ENCODE results near the gene FGF22.

Gene FGF22

GRCh38 chr19:653425-653824, 13.7 kb downstream of the FGF22 start:
- Histone ChIP-seq H3K4me3 (no peak overlapping the region), H3K9me3 (no peaks in the 10 kb centered on the region), H3K27me3 (no peaks in the 10 kb centered on the region), H3K27ac (no peak overlapping the region), H3K4me1 (peaks cover 0 to 18% (median 11%) of the 10 kb centered on the region in 4 donors), H3K36me3 (peaks cover 21 to 72% (median 53%) of the 10 kb centered on the region in 3 donors)
- DNase-seq = no peak
- TF ChIP-seq, protein P1, sequence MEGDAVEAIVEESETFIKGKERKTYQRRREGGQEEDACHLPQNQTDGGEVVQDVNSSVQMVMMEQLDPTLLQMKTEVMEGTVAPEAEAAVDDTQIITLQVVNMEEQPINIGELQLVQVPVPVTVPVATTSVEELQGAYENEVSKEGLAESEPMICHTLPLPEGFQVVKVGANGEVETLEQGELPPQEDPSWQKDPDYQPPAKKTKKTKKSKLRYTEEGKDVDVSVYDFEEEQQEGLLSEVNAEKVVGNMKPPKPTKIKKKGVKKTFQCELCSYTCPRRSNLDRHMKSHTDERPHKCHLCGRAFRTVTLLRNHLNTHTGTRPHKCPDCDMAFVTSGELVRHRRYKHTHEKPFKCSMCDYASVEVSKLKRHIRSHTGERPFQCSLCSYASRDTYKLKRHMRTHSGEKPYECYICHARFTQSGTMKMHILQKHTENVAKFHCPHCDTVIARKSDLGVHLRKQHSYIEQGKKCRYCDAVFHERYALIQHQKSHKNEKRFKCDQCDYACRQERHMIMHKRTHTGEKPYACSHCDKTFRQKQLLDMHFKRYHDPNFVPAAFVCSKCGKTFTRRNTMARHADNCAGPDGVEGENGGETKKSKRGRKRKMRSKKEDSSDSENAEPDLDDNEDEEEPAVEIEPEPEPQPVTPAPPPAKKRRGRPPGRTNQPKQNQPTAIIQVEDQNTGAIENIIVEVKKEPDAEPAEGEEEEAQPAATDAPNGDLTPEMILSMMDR (IDR thresholded peaks at IDR 0.05) = no peak
- intact Hi-C loops (cut with DNase I; ENCODE audit: low total_unique reads) = no loop called here

GRCh38 chr19:655691-656090, 16.0 kb downstream of the FGF22 start:
- DNase-seq = no peak
- Histone ChIP-seq H3K4me1 (peaks cover 0 to 41% (median 33%) of the 10 kb centered on the region in 4 donors), H3K9me3 (no peaks in the 10 kb centered on the region), H3K4me3 (no peak overlapping the region), H3K36me3 (peaks cover 8 to 49% (median 31%) of the 10 kb centered on the region in 3 donors), H3K27me3 (no peaks in the 10 kb centered on the region), H3K27ac (no peak overlapping the region)
- TF ChIP-seq, protein P1 (IDR thresholded peaks at IDR 0.05) = no peak
- intact Hi-C loops (cut with DNase I; ENCODE audit: low total_unique reads) = no loop called here

GRCh38 chr19:656751-657559, 17.3 kb downstream of the FGF22 start:
- no peak overlapping the region for H3K27ac ChIP-seq

GRCh38 chr19:657611-658010, 17.9 kb downstream of the FGF22 start:
- Histone ChIP-seq H3K9me3 (no peaks in the 10 kb centered on the region), H3K4me3 (no peak overlapping the region), H3K36me3 (peaks cover 0 to 30% (median 12%) of the 10 kb centered on the region in 3 donors), H3K27me3 (no peaks in the 10 kb centered on the region), H3K4me1 (peaks cover 0 to 58% (median 47%) of the 10 kb centered on the region in 4 donors), H3K27ac (no peak overlapping the region)
- DNase-seq = no peak
- intact Hi-C loops (cut with DNase I; ENCODE audit: low total_unique reads) = no loop called here
- TF ChIP-seq, protein P1 (IDR thresholded peaks at IDR 0.05) = no peak

More at GRCh38 chr19:656751-657559, 17.3 kb downstream of the FGF22 start:
- Histone ChIP-seq H3K4me3 (no peak overlapping the region), H3K4me1 (peaks cover 0 to 53% (median 45%) of the 10 kb centered on the region in 4 donors), H3K9me3 (no peaks in the 10 kb centered on the region), H3K36me3 (peaks cover 0 to 37% (median 18%) of the 10 kb centered on the region in 3 donors), H3K27me3 (no peaks in the 10 kb centered on the region)
- TF ChIP-seq, protein P1 (IDR thresholded peaks at IDR 0.05) = no peak
- DNase-seq = no peak
- intact Hi-C loops (cut with DNase I; ENCODE audit: low total_unique reads) = no loop called here

DNA sequence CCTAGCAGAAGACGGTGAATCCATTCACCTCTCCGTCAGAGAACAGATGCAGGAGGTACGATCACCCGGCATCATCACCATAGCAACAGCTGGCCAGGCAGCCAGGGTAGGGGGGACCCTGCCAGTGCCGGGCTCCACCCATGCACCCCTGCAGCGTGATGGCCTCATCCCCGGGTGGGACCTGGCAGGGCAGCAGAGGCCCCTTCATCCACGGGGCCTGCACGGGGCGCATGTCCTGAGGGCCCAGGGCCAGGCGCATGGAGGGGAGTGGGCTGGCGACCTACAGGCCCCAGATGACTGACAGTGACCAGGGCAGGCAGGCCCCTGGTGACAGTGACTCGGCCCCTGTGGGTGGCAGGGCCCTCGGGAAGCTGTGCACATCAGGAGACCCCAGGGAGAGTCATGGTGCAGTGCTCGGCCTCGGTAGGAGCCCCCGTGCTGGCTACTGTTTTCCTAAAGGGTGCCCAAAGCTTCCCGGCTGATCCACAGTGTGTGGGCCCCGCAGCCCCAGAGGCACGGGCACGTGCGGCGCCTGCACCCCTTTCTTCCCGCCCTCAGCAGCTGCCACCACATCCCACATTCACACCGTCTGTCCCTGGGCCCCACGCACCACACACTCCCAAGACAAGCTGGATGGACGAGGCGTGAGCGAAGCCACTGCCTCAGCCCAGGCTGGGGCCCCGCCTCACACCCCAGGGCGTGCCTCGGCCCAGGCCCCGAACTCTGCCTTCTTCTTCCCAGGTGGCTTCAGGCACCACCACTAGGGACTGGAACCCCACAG, 18.6 kb downstream of the FGF22 start:
- Histone ChIP-seq H3K9me3 (no peaks in the 10 kb centered on the region), H3K4me1 (peaks cover 0 to 58% (median 47%) of the 10 kb centered on the region in 4 donors), H3K27me3 (no peaks in the 10 kb centered on the region), H3K4me3 (no peak overlapping the region), H3K36me3 (peaks cover 0 to 24% (median 10%) of the 10 kb centered on the region in 3 donors), H3K27ac (no peak overlapping the region)
- intact Hi-C loops (cut with DNase I; ENCODE audit: low total_unique reads) = no loop called here
- no peak for DNase-seq
- TF ChIP-seq, protein P1 (IDR thresholded peaks at IDR 0.05) = no peak

Data from tibial artery (tissue), 4 donors.